Ovary (tissue), 3 donors: ENCODE data around the gene TMEM72.

ENCODE experiments used
- POLR2A ChIP-seq: fragments of 450-650 bp; IDR thresholded peaks from one replicate; pipeline ENCODE4 v1.6.1; 2017; ENCODE audit warnings: antibody characterized with exemption, mild to moderate bottlenecking, moderate library complexity
- TF ChIP-seq, protein P1 (sequence below), 3 donors: fragments of 450-650 bp in 2 of 3; fragments of 200-600 bp in 1 of 3; IDR thresholded peaks; one replicate each; pipeline versions ENCODE4 v1.5.1 to v1.8.0; 2016 to 2022; ENCODE audit warnings: antibody characterized with exemption in 3 of 3, mild to moderate bottlenecking in 1 of 3
- donor health status: DM: no; HTN: no; CAD: no.

DNA sequence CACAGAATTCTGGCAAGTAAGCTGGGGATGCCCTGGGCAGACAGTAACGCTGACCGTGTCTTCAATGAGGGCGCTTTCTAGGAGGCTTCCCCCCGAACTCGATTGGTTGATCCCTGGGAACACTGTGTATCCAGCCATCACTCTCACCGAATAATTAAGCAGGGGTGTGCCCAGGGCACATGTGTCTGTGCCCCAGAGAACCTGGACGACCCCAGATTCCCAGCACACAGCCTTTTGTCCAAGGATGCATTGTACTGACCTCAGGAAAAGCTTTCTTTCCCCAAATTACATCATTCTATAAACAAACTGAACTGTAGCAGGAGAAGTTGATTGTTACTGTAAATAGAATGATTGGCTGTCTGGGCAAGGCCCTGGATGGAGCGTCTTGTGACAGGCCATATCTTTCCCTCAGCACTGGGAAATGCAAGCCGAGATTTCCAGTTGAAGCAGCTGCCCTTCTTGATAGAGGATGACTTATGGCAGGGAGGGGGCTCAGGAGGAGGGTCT is 74.1 kb downstream of the TMEM72 start:
- TF ChIP-seq, protein P1, sequence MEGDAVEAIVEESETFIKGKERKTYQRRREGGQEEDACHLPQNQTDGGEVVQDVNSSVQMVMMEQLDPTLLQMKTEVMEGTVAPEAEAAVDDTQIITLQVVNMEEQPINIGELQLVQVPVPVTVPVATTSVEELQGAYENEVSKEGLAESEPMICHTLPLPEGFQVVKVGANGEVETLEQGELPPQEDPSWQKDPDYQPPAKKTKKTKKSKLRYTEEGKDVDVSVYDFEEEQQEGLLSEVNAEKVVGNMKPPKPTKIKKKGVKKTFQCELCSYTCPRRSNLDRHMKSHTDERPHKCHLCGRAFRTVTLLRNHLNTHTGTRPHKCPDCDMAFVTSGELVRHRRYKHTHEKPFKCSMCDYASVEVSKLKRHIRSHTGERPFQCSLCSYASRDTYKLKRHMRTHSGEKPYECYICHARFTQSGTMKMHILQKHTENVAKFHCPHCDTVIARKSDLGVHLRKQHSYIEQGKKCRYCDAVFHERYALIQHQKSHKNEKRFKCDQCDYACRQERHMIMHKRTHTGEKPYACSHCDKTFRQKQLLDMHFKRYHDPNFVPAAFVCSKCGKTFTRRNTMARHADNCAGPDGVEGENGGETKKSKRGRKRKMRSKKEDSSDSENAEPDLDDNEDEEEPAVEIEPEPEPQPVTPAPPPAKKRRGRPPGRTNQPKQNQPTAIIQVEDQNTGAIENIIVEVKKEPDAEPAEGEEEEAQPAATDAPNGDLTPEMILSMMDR (IDR thresholded peaks at IDR 0.05), result no peak
- TF ChIP-seq POLR2A, result no peak
